PC-3 (cell line): ENCODE results near the gene FSTL4.

Experiments used
- CTCF ChIP-seq: fragments of 300-600 bp; sonication (generic); conservative IDR thresholded peaks from 2 replicates; pipeline ENCODE4 v1.5.1; 2017; ENCODE audit warnings: antibody characterized with exemption, low read depth, mild to moderate bottlenecking, low read length
- EZH2phosphoT487 ChIP-seq: fragments of 300-600 bp; sonication (generic); IDR thresholded peaks from 2 replicates; pipeline ENCODE4 v1.6.1; 2018; ENCODE audit warnings: mild to moderate bottlenecking, antibody characterized with exemption, low read length, borderline replicate concordance

GRCh38 chr5:133384903-133385302 lies 227.4 kb downstream of the FSTL4 start:
- no peak for TF ChIP-seq CTCF
- TF ChIP-seq EZH2phosphoT487 = no peak
